Measurements from ENCODE around the gene IZUMO4. TPM values are rescaled to one million over a fixed set of nuclear protein-coding genes. Genes with fewer than 3 reads are reported as not detected.

Gene IZUMO4
- total RNA-seq, 1 donor from 2014 or later, result 9.5 TPM

GRCh38 chr19:2053601-2054389 is 42.9 kb upstream of the IZUMO4 start:
- peak overlapping the region; percentile 65 for H3K27ac Mint-ChIP-seq
- no peaks in the 10 kb centered on the region for H3K9me3 Mint-ChIP-seq
- H3K4me1 Mint-ChIP-seq (ENCODE audit: low read depth), result peaks cover 31% of the 10 kb centered on the region
- no peaks in the 10 kb centered on the region for H3K27me3 Mint-ChIP-seq (ENCODE audit: low read depth)
- DNase-seq (ENCODE audit: low spot score), result no peak
- no peak overlapping the region for H3K4me3 Mint-ChIP-seq (ENCODE audit: low read depth)
- intact Hi-C loops (cut with micrococcal nuclease), result loop anchor here (5.0 kb wide), 1 partner anchor 39 kb away; no protein-coding TSS in a partner anchor
- H3K36me3 Mint-ChIP-seq (ENCODE audit: low read depth), result peaks cover 11% of the 10 kb centered on the region

GRCh38 chr19:2054763-2055162 is 42.0 kb upstream of the IZUMO4 start:
- peaks cover 29% of the 10 kb centered on the region for H3K4me1 Mint-ChIP-seq (ENCODE audit: low read depth)
- H3K27me3 Mint-ChIP-seq (ENCODE audit: low read depth), result no peaks in the 10 kb centered on the region
- no peak for DNase-seq (ENCODE audit: low spot score)
- no peak overlapping the region for H3K4me3 Mint-ChIP-seq (ENCODE audit: low read depth)
- no peaks in the 10 kb centered on the region for H3K9me3 Mint-ChIP-seq
- intact Hi-C loops (cut with micrococcal nuclease), result loop anchor here (5.0 kb wide), 1 partner anchor 38 kb away; no protein-coding TSS in a partner anchor
- peaks cover 5% of the 10 kb centered on the region for H3K36me3 Mint-ChIP-seq (ENCODE audit: low read depth)
- H3K27ac Mint-ChIP-seq, result peak overlapping the region; percentile 68

- peak overlapping the region; percentile 75 for H3K4me3 Mint-ChIP-seq (ENCODE audit: low read depth)
- no peak for DNase-seq (ENCODE audit: low spot score)
- intact Hi-C loops (cut with micrococcal nuclease), result no loop called here
- no peaks in the 10 kb centered on the region for H3K27me3 Mint-ChIP-seq (ENCODE audit: low read depth)
- peak overlapping the region; percentile 89 for H3K27ac Mint-ChIP-seq
- H3K9me3 Mint-ChIP-seq, result no peaks in the 10 kb centered on the region
- peaks cover 36% of the 10 kb centered on the region for H3K4me1 Mint-ChIP-seq (ENCODE audit: low read depth)
- H3K36me3 Mint-ChIP-seq (ENCODE audit: low read depth), result no peaks in the 10 kb centered on the region
Measured at GRCh38 chr19:2055931-2056836, 40.5 kb upstream of the IZUMO4 start.

GRCh38 chr19:2056837-2057192 is 39.9 kb upstream of the IZUMO4 start:
- intact Hi-C loops (cut with micrococcal nuclease), result no loop called here

GRCh38 chr19:2057484-2058469 is 38.9 kb upstream of the IZUMO4 start:
- Mint-ChIP-seq H3K27me3 (ENCODE audit: low read depth) (no peaks in the 10 kb centered on the region), H3K4me3 (ENCODE audit: low read depth) (no peak overlapping the region), H3K27ac (peak overlapping the region; percentile 46), H3K36me3 (ENCODE audit: low read depth) (no peaks in the 10 kb centered on the region), H3K9me3 (no peaks in the 10 kb centered on the region), H3K4me1 (ENCODE audit: low read depth) (peaks cover 34% of the 10 kb centered on the region)
- no peak for DNase-seq (ENCODE audit: low spot score)
- intact Hi-C loops (cut with micrococcal nuclease), result no loop called here

More at GRCh38 chr19:2056837-2057192, 39.9 kb upstream of the IZUMO4 start:
- DNase-seq (ENCODE audit: low spot score), result no peak
- Mint-ChIP-seq H3K27ac (peak overlapping the region; percentile 72), H3K4me3 (ENCODE audit: low read depth) (peak overlapping the region; percentile 45), H3K27me3 (ENCODE audit: low read depth) (no peaks in the 10 kb centered on the region), H3K9me3 (no peaks in the 10 kb centered on the region), H3K36me3 (ENCODE audit: low read depth) (no peaks in the 10 kb centered on the region), H3K4me1 (ENCODE audit: low read depth) (peaks cover 32% of the 10 kb centered on the region)

- DNase-seq (ENCODE audit: low spot score), result no peak
- H3K4me1 Mint-ChIP-seq (ENCODE audit: low read depth), result peaks cover 34% of the 10 kb centered on the region
- no peaks in the 10 kb centered on the region for H3K27me3 Mint-ChIP-seq (ENCODE audit: low read depth)
- H3K36me3 Mint-ChIP-seq (ENCODE audit: low read depth), result no peaks in the 10 kb centered on the region
- intact Hi-C loops (cut with micrococcal nuclease), result no loop called here
- peak overlapping the region; percentile 71 for H3K27ac Mint-ChIP-seq
- peak overlapping the region; percentile 23 for H3K4me3 Mint-ChIP-seq (ENCODE audit: low read depth)
- H3K9me3 Mint-ChIP-seq, result no peaks in the 10 kb centered on the region
Measured at GRCh38 chr19:2058570-2059421, 37.9 kb upstream of the IZUMO4 start.

- no peaks in the 10 kb centered on the region for H3K9me3 Mint-ChIP-seq
- no peaks in the 10 kb centered on the region for H3K36me3 Mint-ChIP-seq (ENCODE audit: low read depth)
- no peaks in the 10 kb centered on the region for H3K27me3 Mint-ChIP-seq (ENCODE audit: low read depth)
- intact Hi-C loops (cut with micrococcal nuclease), result loop anchor here (5.0 kb wide), 1 partner anchor 38 kb away; the partner anchor contains the start of genes IZUMO4 and MOB3A
- no peak for DNase-seq (ENCODE audit: low spot score)
- H3K4me1 Mint-ChIP-seq (ENCODE audit: low read depth), result peaks cover 34% of the 10 kb centered on the region
- H3K4me3 Mint-ChIP-seq (ENCODE audit: low read depth), result peak overlapping the region; percentile 93
- H3K27ac Mint-ChIP-seq, result peak overlapping the region; percentile 97
Measured at GRCh38 chr19:2059422-2060201, 37.1 kb upstream of the IZUMO4 start.

GRCh38 chr19:2060884-2061494 is 35.7 kb upstream of the IZUMO4 start:
- Mint-ChIP-seq H3K36me3 (ENCODE audit: low read depth) (no peaks in the 10 kb centered on the region), H3K4me3 (ENCODE audit: low read depth) (peak overlapping the region; percentile 93), H3K27me3 (ENCODE audit: low read depth) (no peaks in the 10 kb centered on the region), H3K9me3 (no peaks in the 10 kb centered on the region), H3K27ac (peak overlapping the region; percentile 97), H3K4me1 (ENCODE audit: low read depth) (peaks cover 26% of the 10 kb centered on the region)
- intact Hi-C loops (cut with micrococcal nuclease), result loop anchor here (1.0 to 5.0 kb wide), 2 partner anchors 10 to 36 kb away; partner anchors contain the start of genes IZUMO4, MKNK2 and MOB3A
- DNase-seq (ENCODE audit: low spot score), result no peak

- H3K36me3 Mint-ChIP-seq (ENCODE audit: low read depth), result no peaks in the 10 kb centered on the region
- H3K9me3 Mint-ChIP-seq, result no peaks in the 10 kb centered on the region
- peak; percentile 98 for DNase-seq (ENCODE audit: low spot score)
- H3K4me1 Mint-ChIP-seq (ENCODE audit: low read depth), result peaks cover 21% of the 10 kb centered on the region
- no peaks in the 10 kb centered on the region for H3K27me3 Mint-ChIP-seq (ENCODE audit: low read depth)
- intact Hi-C loops (cut with micrococcal nuclease), result loop anchor here (1.0 to 5.0 kb wide), 2 partner anchors 10 to 36 kb away; partner anchors contain the start of genes IZUMO4, MKNK2 and MOB3A
- peak overlapping the region; percentile 87 for H3K4me3 Mint-ChIP-seq (ENCODE audit: low read depth)
- peak overlapping the region; percentile 86 for H3K27ac Mint-ChIP-seq
Measured at GRCh38 chr19:2061495-2062388, 35.0 kb upstream of the IZUMO4 start.

GRCh38 chr19:2062389-2062729 is 34.4 kb upstream of the IZUMO4 start:
- intact Hi-C loops (cut with micrococcal nuclease), result loop anchor here (5.0 kb wide), 1 partner anchor 35 kb away; the partner anchor contains the start of genes IZUMO4 and MOB3A

More at GRCh38 chr19:2062389-2062729, 34.4 kb upstream of the IZUMO4 start:
- H3K27me3 Mint-ChIP-seq (ENCODE audit: low read depth), result no peaks in the 10 kb centered on the region
- H3K27ac Mint-ChIP-seq, result peak overlapping the region; percentile 86
- no peaks in the 10 kb centered on the region for H3K36me3 Mint-ChIP-seq (ENCODE audit: low read depth)
- no peak for DNase-seq (ENCODE audit: low spot score)
- peaks cover 19% of the 10 kb centered on the region for H3K4me1 Mint-ChIP-seq (ENCODE audit: low read depth)
- peak overlapping the region; percentile 87 for H3K4me3 Mint-ChIP-seq (ENCODE audit: low read depth)
- no peaks in the 10 kb centered on the region for H3K9me3 Mint-ChIP-seq
